Measurements from ENCODE around the gene C10orf88. TPM values are rescaled to one million over a fixed set of nuclear protein-coding genes. Genes with fewer than 3 reads are reported as not detected.
A peak's percentile ranks its signal among the peaks of the same experiment; 100 is the strongest.

C10orf88 gene
- total and polyA plus RNA-seq, 2 of the 13 experiments (the other 11 are each of a cell fraction or from before 2014, with no cell fraction given), result 4.6 to 11.8 TPM

DNA sequence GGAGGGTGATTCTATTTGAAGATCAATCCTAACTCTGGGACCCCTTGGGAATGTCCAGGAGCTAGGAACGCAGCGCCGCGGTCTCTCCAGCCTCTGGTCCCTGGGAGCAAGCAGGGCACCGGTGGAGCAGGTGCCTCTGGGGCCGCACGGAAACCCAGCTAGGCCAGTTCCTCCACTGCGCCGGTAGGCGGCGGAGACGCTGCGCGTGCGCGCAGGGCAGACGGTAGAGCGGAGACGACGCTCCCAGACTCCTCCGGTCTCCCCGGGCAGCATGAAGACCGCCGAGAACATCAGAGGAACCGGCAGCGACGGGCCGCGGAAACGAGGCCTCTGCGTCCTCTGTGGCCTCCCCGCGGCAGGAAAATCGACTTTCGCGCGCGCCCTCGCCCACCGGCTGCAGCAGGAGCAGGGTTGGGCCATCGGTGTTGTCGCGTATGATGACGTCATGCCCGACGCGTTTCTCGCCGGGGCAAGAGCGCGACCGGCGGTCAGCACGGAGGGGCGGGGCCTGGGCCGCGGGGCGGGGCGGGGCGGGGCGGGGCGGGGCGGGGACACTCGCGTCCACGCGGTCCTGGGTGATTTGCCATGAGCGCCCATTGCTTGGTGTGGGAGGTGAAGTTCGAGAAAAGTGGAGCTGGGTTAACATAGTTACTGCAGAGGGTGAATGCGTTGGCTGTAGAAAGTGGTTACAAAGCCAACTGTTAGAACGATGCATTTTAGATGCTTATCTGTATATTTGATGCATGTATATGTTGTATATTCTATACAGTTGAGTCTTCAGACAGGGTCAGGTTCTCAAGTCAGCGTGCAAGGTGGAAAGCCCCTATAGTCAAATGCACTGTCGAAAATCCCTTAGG lies 26.4 kb upstream of the C10orf88 start, which contains the start of gene PSTK (continued):
- TF ChIP-seq RAD21 (CRISPR knock-in tag; IDR thresholded peaks at IDR 0.05), result peak; percentile 71
- TF ChIP-seq RFXAP (CRISPR knock-in tag; IDR thresholded peaks at IDR 0.05; ENCODE audit: borderline replicate concordance), result peak; percentile 66; the same call in 1 of the 2 replicates
- peak; percentile 88 for TF ChIP-seq NRL (CRISPR knock-in tag; IDR thresholded peaks at IDR 0.05; ENCODE audit: borderline replicate concordance)
- peak; percentile 82 for TF ChIP-seq KDM5B (CRISPR knock-in tag; IDR thresholded peaks at IDR 0.05; ENCODE audit: borderline replicate concordance)
- peak; percentile 88 for TF ChIP-seq ZNF557 (CRISPR knock-in tag; IDR thresholded peaks at IDR 0.05)
- peak; percentile 92 for TF ChIP-seq XRCC5 (optimal IDR thresholded peaks at IDR 0.05; ENCODE audit: low read length)
- TF ChIP-seq MTA1 (CRISPR knock-in tag; IDR thresholded peaks at IDR 0.05; ENCODE audit: borderline replicate concordance), result peak; percentile 52; the same call in 1 of the 2 replicates
- 0 out of 2 replicates have a peak, but pooled peaks have one; percentile 77 for TF ChIP-seq ZSCAN12 (CRISPR knock-in tag; IDR thresholded peaks at IDR 0.05)
- TF ChIP-seq, protein P1, sequence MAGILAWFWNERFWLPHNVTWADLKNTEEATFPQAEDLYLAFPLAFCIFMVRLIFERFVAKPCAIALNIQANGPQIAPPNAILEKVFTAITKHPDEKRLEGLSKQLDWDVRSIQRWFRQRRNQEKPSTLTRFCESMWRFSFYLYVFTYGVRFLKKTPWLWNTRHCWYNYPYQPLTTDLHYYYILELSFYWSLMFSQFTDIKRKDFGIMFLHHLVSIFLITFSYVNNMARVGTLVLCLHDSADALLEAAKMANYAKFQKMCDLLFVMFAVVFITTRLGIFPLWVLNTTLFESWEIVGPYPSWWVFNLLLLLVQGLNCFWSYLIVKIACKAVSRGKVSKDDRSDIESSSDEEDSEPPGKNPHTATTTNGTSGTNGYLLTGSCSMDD (CRISPR knock-in tag; IDR thresholded peaks at IDR 0.05), result peak; percentile 74; the same call in 1 of the 2 replicates
- no peak for TF ChIP-seq FLYWCH1 (CRISPR knock-in tag; IDR thresholded peaks at IDR 0.05)
- TF ChIP-seq FOXK1 (CRISPR knock-in tag; IDR thresholded peaks at IDR 0.05; ENCODE audit: borderline replicate concordance, low read depth), result peak; percentile 75; the same call in 1 of the 2 replicates
- TF ChIP-seq ZNF703 (CRISPR knock-in tag; IDR thresholded peaks at IDR 0.05; ENCODE audit: borderline replicate concordance), result 0 out of 2 replicates have a peak, but pooled peaks have one; percentile 88
- TF ChIP-seq, protein P2, sequence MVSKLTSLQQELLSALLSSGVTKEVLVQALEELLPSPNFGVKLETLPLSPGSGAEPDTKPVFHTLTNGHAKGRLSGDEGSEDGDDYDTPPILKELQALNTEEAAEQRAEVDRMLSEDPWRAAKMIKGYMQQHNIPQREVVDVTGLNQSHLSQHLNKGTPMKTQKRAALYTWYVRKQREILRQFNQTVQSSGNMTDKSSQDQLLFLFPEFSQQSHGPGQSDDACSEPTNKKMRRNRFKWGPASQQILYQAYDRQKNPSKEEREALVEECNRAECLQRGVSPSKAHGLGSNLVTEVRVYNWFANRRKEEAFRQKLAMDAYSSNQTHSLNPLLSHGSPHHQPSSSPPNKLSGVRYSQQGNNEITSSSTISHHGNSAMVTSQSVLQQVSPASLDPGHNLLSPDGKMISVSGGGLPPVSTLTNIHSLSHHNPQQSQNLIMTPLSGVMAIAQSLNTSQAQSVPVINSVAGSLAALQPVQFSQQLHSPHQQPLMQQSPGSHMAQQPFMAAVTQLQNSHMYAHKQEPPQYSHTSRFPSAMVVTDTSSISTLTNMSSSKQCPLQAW (CRISPR knock-in tag; IDR thresholded peaks at IDR 0.05), result peak; percentile 72
- peak; percentile 81 for TF ChIP-seq ZNF777 (CRISPR knock-in tag; IDR thresholded peaks at IDR 0.05)
- TF ChIP-seq, protein P3, sequence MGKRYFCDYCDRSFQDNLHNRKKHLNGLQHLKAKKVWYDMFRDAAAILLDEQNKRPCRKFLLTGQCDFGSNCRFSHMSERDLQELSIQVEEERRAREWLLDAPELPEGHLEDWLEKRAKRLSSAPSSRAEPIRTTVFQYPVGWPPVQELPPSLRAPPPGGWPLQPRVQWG (CRISPR knock-in tag; IDR thresholded peaks at IDR 0.05; ENCODE audit: borderline replicate concordance, low read depth), result no peak
- TF ChIP-seq AHR (CRISPR knock-in tag; IDR thresholded peaks at IDR 0.05), result peak; percentile 52; the same call in 1 of the 2 replicates
- TF ChIP-seq ZNF605 (CRISPR knock-in tag; IDR thresholded peaks at IDR 0.05), result peak; percentile 17; the same call in 1 of the 2 replicates
- peak; percentile 42 for TF ChIP-seq TAF15 (IDR thresholded peaks at IDR 0.05; ENCODE audit: low read depth, low read length, poor library complexity, severe bottlenecking)
- TF ChIP-seq, protein P4, sequence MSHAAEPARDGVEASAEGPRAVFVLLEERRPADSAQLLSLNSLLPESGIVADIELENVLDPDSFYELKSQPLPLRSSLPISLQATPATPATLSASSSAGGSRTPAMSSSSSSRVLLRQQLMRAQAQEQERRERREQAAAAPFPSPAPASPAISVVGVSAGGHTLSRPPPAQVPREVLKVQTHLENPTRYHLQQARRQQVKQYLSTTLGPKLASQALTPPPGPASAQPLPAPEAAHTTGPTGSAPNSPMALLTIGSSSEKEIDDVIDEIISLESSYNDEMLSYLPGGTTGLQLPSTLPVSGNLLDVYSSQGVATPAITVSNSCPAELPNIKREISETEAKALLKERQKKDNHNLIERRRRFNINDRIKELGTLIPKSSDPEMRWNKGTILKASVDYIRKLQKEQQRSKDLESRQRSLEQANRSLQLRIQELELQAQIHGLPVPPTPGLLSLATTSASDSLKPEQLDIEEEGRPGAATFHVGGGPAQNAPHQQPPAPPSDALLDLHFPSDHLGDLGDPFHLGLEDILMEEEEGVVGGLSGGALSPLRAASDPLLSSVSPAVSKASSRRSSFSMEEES (CRISPR knock-in tag; IDR thresholded peaks at IDR 0.05), result 0 out of 2 replicates have a peak, but pooled peaks have one; percentile 6
- TF ChIP-seq SIN3B (IDR thresholded peaks at IDR 0.05; ENCODE audit: low read length), result peak; percentile 71; the same call in 1 of the 2 replicates
- peak; percentile 67 for TF ChIP-seq YY1 (IDR thresholded peaks at IDR 0.05; ENCODE audit: insufficient read depth, insufficient replicate concordance, low read depth, low read length)
- no peak for TF ChIP-seq ZNF562 (CRISPR knock-in tag; IDR thresholded peaks at IDR 0.05; ENCODE audit: borderline replicate concordance)
- peak; percentile 27; the same call in 1 of the 2 replicates for TF ChIP-seq ZNF607 (CRISPR knock-in tag; IDR thresholded peaks at IDR 0.05; ENCODE audit: borderline replicate concordance)

All from HepG2 (cell line).